GM12892 (cell line): ENCODE measurements around the gene CD58.

ENCODE experiments used
- POLR2A ChIP-seq: IDR thresholded peaks from 2 replicates; pipeline ENCODE4 v1.6.1; 2011; ENCODE audit warnings: low read depth, low read length, control low read depth
- POLR2AphosphoS5 ChIP-seq: IDR thresholded peaks from 2 replicates; pipeline ENCODE4 v1.6.1; 2011; ENCODE audit warnings: low read depth, low read length, control low read depth

GRCh38 chr1:116571215-116571919 lies 541 bp upstream of the CD58 start:
- no peak for TF ChIP-seq POLR2A
- TF ChIP-seq POLR2AphosphoS5, result peak; percentile 51; the same call in 1 of the 2 replicates
